Neural progenitor cell (in vitro differentiated cells): ENCODE data around the gene SHROOM2.

Experiments
- EZH2 ChIP-seq: fragments of 200-600 bp; sonication (generic); IDR thresholded peaks from 2 replicates; pipeline ENCODE4 v1.6.1; 2017; ENCODE audit warnings: antibody characterized with exemption, mild to moderate bottlenecking, moderate library complexity
- EZH2phosphoT487 ChIP-seq: fragments of 200-600 bp; sonication (generic); IDR thresholded peaks from 2 replicates; pipeline ENCODE4 v1.6.1; 2017; ENCODE audit warnings: antibody characterized with exemption
- TF ChIP-seq, protein P1 (sequence below): fragments of 200-600 bp; sonication (generic); IDR thresholded peaks from 2 replicates; pipeline ENCODE4 v1.5.1; 2017; ENCODE audit warnings: antibody characterized with exemption, mild to moderate bottlenecking

DNA sequence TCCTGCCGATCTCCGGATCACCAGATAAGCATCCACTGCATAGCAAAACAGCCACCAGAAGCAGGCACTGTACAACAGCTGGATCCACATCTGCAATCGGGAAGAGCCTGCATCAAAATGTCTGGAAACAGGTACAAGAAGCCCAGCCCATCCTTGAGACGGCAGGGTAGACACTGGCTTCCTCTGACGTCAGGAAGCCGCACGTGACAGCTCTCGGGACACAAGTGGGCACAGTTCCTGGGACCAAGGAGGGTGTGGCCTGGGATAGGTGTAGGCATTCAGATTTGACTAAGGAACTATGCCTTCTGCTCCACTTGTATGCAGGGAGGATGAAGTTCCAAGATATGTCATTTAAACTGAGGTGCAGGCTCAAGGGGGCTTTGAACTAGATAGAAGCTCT is 26.9 kb upstream of the SHROOM2 start:
- TF ChIP-seq, protein P1, sequence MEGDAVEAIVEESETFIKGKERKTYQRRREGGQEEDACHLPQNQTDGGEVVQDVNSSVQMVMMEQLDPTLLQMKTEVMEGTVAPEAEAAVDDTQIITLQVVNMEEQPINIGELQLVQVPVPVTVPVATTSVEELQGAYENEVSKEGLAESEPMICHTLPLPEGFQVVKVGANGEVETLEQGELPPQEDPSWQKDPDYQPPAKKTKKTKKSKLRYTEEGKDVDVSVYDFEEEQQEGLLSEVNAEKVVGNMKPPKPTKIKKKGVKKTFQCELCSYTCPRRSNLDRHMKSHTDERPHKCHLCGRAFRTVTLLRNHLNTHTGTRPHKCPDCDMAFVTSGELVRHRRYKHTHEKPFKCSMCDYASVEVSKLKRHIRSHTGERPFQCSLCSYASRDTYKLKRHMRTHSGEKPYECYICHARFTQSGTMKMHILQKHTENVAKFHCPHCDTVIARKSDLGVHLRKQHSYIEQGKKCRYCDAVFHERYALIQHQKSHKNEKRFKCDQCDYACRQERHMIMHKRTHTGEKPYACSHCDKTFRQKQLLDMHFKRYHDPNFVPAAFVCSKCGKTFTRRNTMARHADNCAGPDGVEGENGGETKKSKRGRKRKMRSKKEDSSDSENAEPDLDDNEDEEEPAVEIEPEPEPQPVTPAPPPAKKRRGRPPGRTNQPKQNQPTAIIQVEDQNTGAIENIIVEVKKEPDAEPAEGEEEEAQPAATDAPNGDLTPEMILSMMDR, result no peak
- TF ChIP-seq EZH2phosphoT487, result no peak
- TF ChIP-seq EZH2, result no peak
